ENCODE measurements around the gene TMEM51.

GRCh38 chr1:15155191-15155590 lies 1.6 kb downstream of the TMEM51 start:
- TF ChIP-seq CTCF (IDR thresholded peaks at IDR 0.05), result no peak
- TF ChIP-seq POLR2AphosphoS5 (IDR thresholded peaks at IDR 0.05), result no peak
- no peak for TF ChIP-seq EP300 (IDR thresholded peaks at IDR 0.05)
